HCT116 (cell line): Measurements from ENCODE around the gene ANKRD55. TPM values are rescaled to one million over a fixed set of nuclear protein-coding genes. Genes with fewer than 3 reads are reported as not detected.
"Not testable (repeated sequence)": the region's sequence is repeated elsewhere in the genome, so short reads cannot be mapped to it uniquely, and the experiment has no call there.

Experiments used
- ATAC-seq: fragments of 200-7000 bp; cut with Tn5 transposase; 2 replicates; pipeline ENCODE4 v1.9.1; 2020; ENCODE audit warnings: mild to moderate bottlenecking, moderate library complexity
- BruUV-seq: library from RNA; stranded (reverse); fragments of 400-500 nt; replicated peaks from 2 replicates; lab custom pipeline; 2021; lab: Mats Ljungman, UMichigan
- CTCF ChIA-PET: fragments of 300-600 bp; sonication (Branson Sonifier 250); formaldehyde crosslinking; loops from one replicate; lab custom pipeline; 2021; ENCODE audit warnings: antibody characterized with exemption; lab: Charles Lee
- POLR2A ChIA-PET: fragments of 300-600, 350-600 bp; sonication (Branson Sonifier 250); formaldehyde crosslinking; loops from one replicate; lab custom pipeline; 2021; ENCODE audit warnings: antibody characterized with exemption; lab: Charles Lee
- RAD21 ChIA-PET, 2 experiments: fragments of 300-600 bp; sonication (Branson Sonifier 250); formaldehyde crosslinking; loops; one replicate each; lab custom pipeline; 2023; ENCODE audit warnings: low total read pairs in 2 of 2; ENCODE audit not compliant: uncharacterized antibody in 2 of 2, unreplicated experiment in 2 of 2, low non-redundant PET in 1 of 2; lab: Charles Lee
- DNase-seq: peaks from one replicate; pipeline ENCODE4 v3.0.0-alpha.2; 2010; ENCODE audit warnings: low read depth, low spot score
- H2AFZ ChIP-seq: fragments of 200-600 bp; shearing (Covaris generic), sonication (generic); 2 replicates; pipeline ENCODE4 v1.6.1; 2017; ENCODE audit warnings: low read depth, mixed run types, mixed read lengths, antibody characterized with exemption, low read length; ENCODE audit not compliant: poor library complexity, severe bottlenecking
- H3K27ac ChIP-seq: 2 replicates; pipeline ENCODE4 v1.5.1; 2012; ENCODE audit warnings: low read depth, low read length
- H3K27me3 ChIP-seq: fragments of 200-600 bp; sonication (generic); 2 replicates; pipeline ENCODE4 v1.6.1; 2016; ENCODE audit warnings: mixed run types, low read length, mixed read lengths; ENCODE audit not compliant: insufficient read depth
- H3K36me3 ChIP-seq, 2 experiments: fragments of 200-500 bp in 1 of 2; fragments of 200-600 bp in 1 of 2; sonication (Bioruptor generic) in 1 of 2; sonication (generic) in 1 of 2; 2 replicates each; pipeline versions ENCODE4 v1.5.1 to v1.6.1; 2014 to 2016; ENCODE audit warnings: low read length in 2 of 2, inconsistent platforms in 1 of 2, mixed read lengths in 1 of 2, mixed run types in 1 of 2; ENCODE audit not compliant: insufficient read depth in 2 of 2, control insufficient read depth in 1 of 2
- H3K4me1 ChIP-seq, 2 experiments: fragments of 200-600 bp in 1 of 2; sonication (generic) in 1 of 2; 2 replicates each; pipeline versions ENCODE4 v1.5.1 to v1.6.1; 2012 to 2017; ENCODE audit warnings: low read length in 2 of 2, inconsistent platforms in 1 of 2, mild to moderate bottlenecking in 1 of 2, mixed read lengths in 1 of 2, mixed run types in 1 of 2, moderate library complexity in 1 of 2; ENCODE audit not compliant: insufficient read depth in 2 of 2, control insufficient read depth in 1 of 2
- H3K4me2 ChIP-seq: fragments of 200-600 bp; sonication (generic); 2 replicates; pipeline ENCODE4 v1.6.1; 2017; ENCODE audit warnings: mixed run types, low read length, mixed read lengths
- H3K4me3 ChIP-seq, 2 experiments: fragments of 200-600 bp in 1 of 2; sonication (generic) in 1 of 2; replicated peaks in 1 of 2; 2 replicates each; pipeline ENCODE4 v1.5.1; 2011 to 2016; ENCODE audit warnings: low read length in 2 of 2, control low read depth in 1 of 2, low read depth in 1 of 2, mild to moderate bottlenecking in 1 of 2, mixed read lengths in 1 of 2, mixed run types in 1 of 2
- H3K79me2 ChIP-seq: fragments of 200-600 bp; sonication (generic); 2 replicates; pipeline ENCODE4 v1.6.1; 2017; ENCODE audit warnings: mild to moderate bottlenecking, mixed run types, low read length, moderate library complexity, mixed read lengths; ENCODE audit not compliant: insufficient read depth
- H3K9ac ChIP-seq: fragments of 200-600 bp; sonication (generic); 2 replicates; pipeline ENCODE4 v1.6.1; 2016; ENCODE audit warnings: low read length, mixed read lengths
- H3K9me2 ChIP-seq: fragments of 200-600 bp; sonication (generic), shearing (Covaris generic); 2 replicates; pipeline ENCODE4 v1.6.1; 2017; ENCODE audit warnings: mixed run types, mild to moderate bottlenecking, moderate library complexity; ENCODE audit not compliant: insufficient read depth
- H3K9me3 ChIP-seq, 2 experiments: fragments of 200-500 bp in 1 of 2; fragments of 200-600 bp in 1 of 2; sonication (Bioruptor generic) in 1 of 2; sonication (generic) in 1 of 2; 2 replicates each; pipeline ENCODE4 v1.6.1; 2014 to 2017; ENCODE audit warnings: low read length in 2 of 2, mixed read lengths in 2 of 2, inconsistent platforms in 1 of 2, low read depth in 1 of 2, mild to moderate bottlenecking in 1 of 2, mixed run types in 1 of 2, moderate library complexity in 1 of 2; ENCODE audit not compliant: control insufficient read depth in 1 of 2, insufficient read depth in 1 of 2
- H4K20me1 ChIP-seq: fragments of 200-600 bp; sonication (generic), shearing (Covaris generic); 2 replicates; pipeline ENCODE4 v1.6.1; 2017; ENCODE audit warnings: mixed run types, mild to moderate bottlenecking, moderate library complexity; ENCODE audit not compliant: insufficient read depth
- EGR1 ChIP-seq: IDR thresholded peaks from 2 replicates; pipeline ENCODE4 v1.6.1; 2012; ENCODE audit warnings: low read depth
- ELF1 ChIP-seq: IDR thresholded peaks from 2 replicates; pipeline ENCODE4 v1.6.1; 2012; ENCODE audit warnings: low read depth, borderline replicate concordance
- EZH2phosphoT487 ChIP-seq: fragments of 200-600 bp; IDR thresholded peaks from 2 replicates; pipeline ENCODE4 v1.6.1; 2018; ENCODE audit warnings: antibody characterized with exemption, borderline replicate concordance
- SIN3A ChIP-seq: IDR thresholded peaks from 2 replicates; pipeline ENCODE4 v1.6.1; 2012; ENCODE audit warnings: low read depth
- TCF7L2 ChIP-seq: IDR thresholded peaks from 2 replicates; pipeline ENCODE4 v1.7.0; 2011; ENCODE audit warnings: borderline replicate concordance, inconsistent platforms; ENCODE audit not compliant: insufficient read depth, insufficient read length; ENCODE audit errors: extremely low read depth
- YY1 ChIP-seq: IDR thresholded peaks from 2 replicates; pipeline ENCODE4 v1.6.1; 2011; ENCODE audit warnings: low read length, low read depth, moderate library complexity, mild to moderate bottlenecking; ENCODE audit not compliant: insufficient replicate concordance; ENCODE audit errors: extremely low read depth
- ZFX ChIP-seq: fragments of 450-650 bp; IDR thresholded peaks from 2 replicates; pipeline ENCODE4 v1.6.1; 2017
- ZNF274 ChIP-seq: fragments of 200-500 bp; sonication (Bioruptor generic); IDR thresholded peaks from 2 replicates; pipeline ENCODE4 v1.6.1; 2014; ENCODE audit warnings: mild to moderate bottlenecking, low read depth, low read length, inconsistent platforms
- intact Hi-C: fragments of 100-400 bp; cut with micrococcal nuclease; formaldehyde crosslinking; loops from 2 replicates; pipeline ENCODE4 v1.10.0; 2022
- total RNA-seq: library from RNA; stranded (reverse); gene quantifications from one replicate; pipeline ENCODE4 v1.2.1, GENCODE V29; 2021; ENCODE audit not compliant: unreplicated experiment
- TF ChIP-seq, protein P1 (sequence below): IDR thresholded peaks from 2 replicates; pipeline ENCODE4 v1.6.1; 2012; ENCODE audit warnings: low read depth

ANKRD55 gene
- total RNA-seq, 1 experiment from 2014 or later = not detected

DNA sequence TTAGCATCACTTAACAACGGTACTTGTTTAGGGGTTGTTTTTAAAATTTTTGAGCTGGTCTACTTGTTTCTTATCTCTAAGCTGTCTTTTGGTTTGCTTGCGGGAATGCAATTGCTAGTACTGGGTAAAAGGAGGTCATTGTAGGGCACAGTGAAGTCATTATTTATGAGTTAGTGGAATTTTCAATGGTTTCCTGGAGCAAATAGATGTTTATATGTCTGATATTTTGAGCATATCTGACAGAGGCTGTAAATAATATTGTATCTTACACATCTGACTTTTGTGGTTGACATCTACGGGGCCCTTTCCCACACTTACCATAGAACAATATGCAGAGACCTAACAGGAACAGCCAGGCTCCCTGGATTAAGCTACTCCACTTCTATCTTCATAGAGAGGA is 147.9 kb downstream of the ANKRD55 start (continued):
- TF ChIP-seq, protein P1, sequence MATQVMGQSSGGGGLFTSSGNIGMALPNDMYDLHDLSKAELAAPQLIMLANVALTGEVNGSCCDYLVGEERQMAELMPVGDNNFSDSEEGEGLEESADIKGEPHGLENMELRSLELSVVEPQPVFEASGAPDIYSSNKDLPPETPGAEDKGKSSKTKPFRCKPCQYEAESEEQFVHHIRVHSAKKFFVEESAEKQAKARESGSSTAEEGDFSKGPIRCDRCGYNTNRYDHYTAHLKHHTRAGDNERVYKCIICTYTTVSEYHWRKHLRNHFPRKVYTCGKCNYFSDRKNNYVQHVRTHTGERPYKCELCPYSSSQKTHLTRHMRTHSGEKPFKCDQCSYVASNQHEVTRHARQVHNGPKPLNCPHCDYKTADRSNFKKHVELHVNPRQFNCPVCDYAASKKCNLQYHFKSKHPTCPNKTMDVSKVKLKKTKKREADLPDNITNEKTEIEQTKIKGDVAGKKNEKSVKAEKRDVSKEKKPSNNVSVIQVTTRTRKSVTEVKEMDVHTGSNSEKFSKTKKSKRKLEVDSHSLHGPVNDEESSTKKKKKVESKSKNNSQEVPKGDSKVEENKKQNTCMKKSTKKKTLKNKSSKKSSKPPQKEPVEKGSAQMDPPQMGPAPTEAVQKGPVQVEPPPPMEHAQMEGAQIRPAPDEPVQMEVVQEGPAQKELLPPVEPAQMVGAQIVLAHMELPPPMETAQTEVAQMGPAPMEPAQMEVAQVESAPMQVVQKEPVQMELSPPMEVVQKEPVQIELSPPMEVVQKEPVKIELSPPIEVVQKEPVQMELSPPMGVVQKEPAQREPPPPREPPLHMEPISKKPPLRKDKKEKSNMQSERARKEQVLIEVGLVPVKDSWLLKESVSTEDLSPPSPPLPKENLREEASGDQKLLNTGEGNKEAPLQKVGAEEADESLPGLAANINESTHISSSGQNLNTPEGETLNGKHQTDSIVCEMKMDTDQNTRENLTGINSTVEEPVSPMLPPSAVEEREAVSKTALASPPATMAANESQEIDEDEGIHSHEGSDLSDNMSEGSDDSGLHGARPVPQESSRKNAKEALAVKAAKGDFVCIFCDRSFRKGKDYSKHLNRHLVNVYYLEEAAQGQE = no peak
- TF ChIP-seq EZH2phosphoT487 (no peak), ZFX (no peak), EGR1 (no peak), ELF1 (no peak), TCF7L2 (no peak)

DNA sequence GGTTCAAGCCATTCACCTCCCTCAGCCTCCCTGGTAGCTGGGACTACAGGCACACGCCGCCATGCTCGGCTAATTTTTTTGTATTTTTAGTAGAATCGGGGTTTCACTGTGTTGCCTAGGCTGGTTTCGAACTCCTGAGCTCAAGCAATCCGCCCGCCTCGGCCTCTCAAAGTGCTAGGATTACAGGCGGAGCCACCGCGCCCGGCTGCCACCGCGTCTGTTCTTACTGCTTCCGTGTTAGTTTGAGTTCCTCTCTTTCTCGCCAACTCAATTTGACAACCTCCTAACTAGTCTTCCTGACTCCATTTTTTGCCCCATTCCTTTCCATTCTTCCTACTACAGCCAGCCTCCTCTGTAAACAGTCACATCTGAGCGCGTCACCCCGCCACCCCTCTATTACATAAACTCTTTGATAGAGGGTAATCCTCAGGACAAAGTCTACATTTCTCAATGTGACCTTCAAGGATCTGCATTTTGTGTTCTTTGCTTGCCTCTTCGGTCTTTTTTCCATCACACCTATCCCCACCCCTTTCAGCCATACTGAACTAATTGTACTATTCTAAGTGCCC is 149.8 kb downstream of the ANKRD55 start:
- CTCF ChIA-PET = no interaction called here
- TF ChIP-seq SIN3A (no peak), ZNF274 (no peak), YY1 (no peak)
- TF ChIP-seq, all 23 proteins: peak for 0
- Histone ChIP-seq H3K27ac (no peak overlapping the region), H2AFZ (no peak overlapping the region), H3K27me3 (no peaks in the 10 kb centered on the region), H3K36me3 (no peaks in the 10 kb centered on the region), H3K4me3 (no peak overlapping the region), H3K9me2 (no peaks in the 10 kb centered on the region), H3K4me2 (no peak overlapping the region), H3K4me1 (no peaks in the 10 kb centered on the region), H3K9me3 (no peaks in the 10 kb centered on the region), H4K20me1 (no peaks in the 10 kb centered on the region), H3K9ac (no peak overlapping the region), H3K79me2 (no peaks in the 10 kb centered on the region)
- DNase-seq = no peak
- intact Hi-C loops = no loop called here
- ATAC-seq = no peak
- ChIA-PET POLR2A (interaction anchor here (0.7 kb wide), 1 partner anchor 694 kb away, joined by 6 read pairs; no protein-coding TSS in a partner anchor), RAD21 (no interaction called here)
- no TSS peak for BruUV-seq

DNA sequence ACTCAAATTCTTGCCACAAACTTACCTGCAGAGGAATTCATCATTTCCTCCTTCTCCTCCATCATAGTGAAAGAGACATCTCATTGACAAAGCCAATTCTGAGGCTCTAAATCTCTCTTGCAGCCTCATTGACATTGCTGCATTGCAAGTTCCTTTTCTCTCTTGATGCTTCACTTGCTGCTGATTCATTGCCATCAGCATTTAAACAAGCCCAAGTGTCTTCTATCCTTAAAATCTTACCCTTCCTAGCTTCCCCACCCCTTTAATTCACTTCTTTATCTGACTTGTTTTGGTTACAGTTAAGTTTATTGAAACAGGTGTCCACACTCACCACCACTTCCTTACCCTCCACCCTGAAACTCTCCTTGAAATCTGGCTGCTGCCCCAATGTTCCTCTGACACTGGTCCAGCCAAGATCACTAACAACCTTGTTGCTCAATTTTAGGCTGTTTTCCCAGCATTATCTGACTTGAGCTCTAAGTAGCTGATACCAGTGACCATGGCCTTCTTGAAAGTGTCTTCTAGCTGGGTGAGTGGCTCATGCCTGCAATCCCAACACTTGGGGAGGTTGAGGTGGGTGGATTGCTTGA is 152.0 kb downstream of the ANKRD55 start:
- H3K36me3 ChIP-seq, H2AFZ ChIP-seq, BruUV-seq, H3K27ac ChIP-seq, H4K20me1 ChIP-seq, DNase-seq, intact Hi-C loops, H3K4me2 ChIP-seq, H3K4me1 ChIP-seq, RAD21 ChIA-PET, H3K9me2 ChIP-seq, CTCF ChIA-PET, H3K4me3 ChIP-seq, H3K79me2 ChIP-seq, H3K27me3 ChIP-seq, H3K9ac ChIP-seq, H3K9me3 ChIP-seq, ATAC-seq: not testable (repeated sequence)
- POLR2A ChIA-PET = interaction anchor here (0.7 kb wide), 1 partner anchor 122 kb away, joined by 3 read pairs; no protein-coding TSS in a partner anchor
